Erythroblast (primary cell): Measurements from ENCODE around the gene ANKRD13C.

ENCODE experiments used
- GATA1 ChIP-seq: IDR thresholded peaks from 2 replicates; pipeline ENCODE4 v1.6.1; 2011; ENCODE audit warnings: low read depth, mild to moderate bottlenecking, control low read depth, low read length, moderate library complexity
- POLR2A ChIP-seq: IDR thresholded peaks from 2 replicates; pipeline ENCODE4 v1.6.1; 2011; ENCODE audit warnings: mild to moderate bottlenecking, low read length

- TF ChIP-seq POLR2A (no peak), GATA1 (no peak)
These were observed 97.9 kb downstream of the ANKRD13C start for GRCh38 chr1:70256664-70257063.
